GM19193 (cell line): ENCODE results near the gene EFNA5.

Experiments used
- POLR2A ChIP-seq: IDR thresholded peaks from 4 replicates; pipeline ENCODE4 v1.6.1; 2011; ENCODE audit not compliant: insufficient read depth, insufficient read length; ENCODE audit errors: extremely low read depth

The EFNA5 gene

GRCh38 chr5:107665036-107665570 is 5.6 kb downstream of the EFNA5 start:
- TF ChIP-seq POLR2A, result no peak

DNA sequence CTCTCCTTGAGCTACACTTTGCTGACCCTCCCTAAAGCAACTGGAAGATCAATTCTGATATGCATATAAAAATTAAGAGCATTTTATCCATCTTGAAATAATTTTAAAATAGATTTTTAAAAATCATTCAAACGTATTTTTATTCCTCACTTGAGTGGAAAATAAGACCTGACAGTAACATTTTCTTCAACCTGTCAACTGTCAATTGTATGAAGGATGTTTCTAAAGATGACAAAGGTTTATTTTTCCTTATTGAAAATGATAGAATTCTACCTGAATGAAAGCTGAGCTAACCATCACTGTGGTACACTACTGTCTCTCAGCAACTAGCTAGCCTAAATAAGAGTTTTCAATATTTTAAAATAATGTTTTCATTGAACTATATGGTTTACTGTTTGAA is 7.0 kb downstream of the EFNA5 start:
- no peak for TF ChIP-seq POLR2A

DNA sequence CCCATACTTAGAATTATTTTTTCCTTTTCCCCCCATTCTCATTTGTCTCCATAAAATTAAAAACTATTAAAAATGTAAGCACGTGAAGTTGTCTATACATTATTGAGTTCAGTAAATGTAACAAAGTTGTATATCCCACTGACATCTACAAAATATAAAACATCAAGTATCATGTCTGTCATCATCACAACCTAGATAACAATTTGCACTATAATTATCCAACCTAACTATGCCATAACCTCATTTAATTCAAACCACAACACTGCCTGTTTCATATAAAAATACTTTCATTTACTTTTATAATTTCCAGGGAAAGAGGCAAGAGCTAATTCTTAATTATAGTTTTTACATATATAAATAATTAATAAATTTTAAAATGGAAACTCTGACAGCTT is 9.1 kb downstream of the EFNA5 start:
- TF ChIP-seq POLR2A, result no peak

DNA sequence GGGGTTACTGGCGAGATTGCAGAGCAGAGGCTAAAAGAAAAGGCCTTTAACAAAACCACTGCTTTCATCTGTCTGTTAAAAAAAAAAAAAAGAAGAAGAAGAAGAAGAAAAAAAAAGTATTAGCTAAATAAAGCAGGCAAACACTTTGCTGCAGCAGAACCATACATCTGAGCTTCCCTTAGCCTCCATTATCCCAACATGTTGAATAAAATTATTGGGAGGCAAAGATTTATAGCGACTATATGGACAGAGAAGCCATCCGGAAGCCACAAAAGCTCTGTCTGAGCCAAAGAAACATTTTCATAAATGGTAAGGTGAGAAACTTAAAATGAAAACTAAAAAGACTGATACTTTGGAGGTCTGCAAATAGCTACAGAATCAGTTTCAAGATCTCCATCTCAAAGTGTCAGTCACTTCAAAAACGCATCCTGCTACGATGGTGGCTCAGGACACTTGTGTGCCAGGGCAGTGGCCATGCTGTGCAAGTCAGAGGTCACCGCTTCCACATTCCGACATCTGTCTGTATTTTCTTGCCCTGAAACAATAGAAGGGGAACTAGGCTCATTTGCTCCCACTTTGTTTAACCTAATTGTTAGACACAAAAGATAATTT is 9.6 kb downstream of the EFNA5 start:
- TF ChIP-seq POLR2A, result no peak

DNA sequence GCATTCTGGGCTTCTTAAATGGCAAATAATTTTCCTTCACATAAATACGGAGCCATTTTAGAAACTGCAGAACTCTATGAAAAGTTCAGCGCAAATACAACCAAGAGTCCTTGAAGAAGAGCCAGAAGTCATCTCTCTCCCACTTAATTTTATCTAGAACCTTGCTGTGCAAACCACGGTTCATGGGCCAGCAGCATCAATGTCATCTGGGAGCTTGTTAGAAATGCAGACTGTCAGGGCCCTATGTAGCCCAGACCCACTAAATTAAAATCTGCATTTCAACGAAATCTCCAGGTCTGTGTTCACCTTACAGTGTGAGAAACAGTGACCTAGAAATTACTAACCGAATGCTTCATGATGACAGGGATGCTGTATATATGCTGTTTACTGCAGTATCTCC is 12.2 kb downstream of the EFNA5 start:
- TF ChIP-seq POLR2A, result no peak

DNA sequence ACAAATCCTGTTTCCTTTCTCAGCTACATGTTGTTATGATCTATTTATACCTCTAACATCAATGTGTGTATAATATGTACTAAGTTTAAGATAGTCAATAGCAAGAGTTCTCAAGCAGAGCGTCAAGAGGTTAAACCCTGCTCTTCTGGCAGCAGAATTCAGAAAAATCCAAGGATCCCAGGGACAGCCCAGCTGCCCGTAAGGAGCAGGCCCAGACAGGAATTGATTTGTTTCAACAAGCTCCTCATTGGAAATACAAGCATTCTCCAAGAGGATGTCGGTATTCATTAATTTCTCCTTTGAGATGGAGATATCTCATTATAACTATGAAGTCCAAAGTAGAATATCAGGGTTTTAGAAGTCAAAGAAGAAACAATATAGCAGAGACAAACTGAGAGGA is 14.9 kb downstream of the EFNA5 start:
- no peak for TF ChIP-seq POLR2A

DNA sequence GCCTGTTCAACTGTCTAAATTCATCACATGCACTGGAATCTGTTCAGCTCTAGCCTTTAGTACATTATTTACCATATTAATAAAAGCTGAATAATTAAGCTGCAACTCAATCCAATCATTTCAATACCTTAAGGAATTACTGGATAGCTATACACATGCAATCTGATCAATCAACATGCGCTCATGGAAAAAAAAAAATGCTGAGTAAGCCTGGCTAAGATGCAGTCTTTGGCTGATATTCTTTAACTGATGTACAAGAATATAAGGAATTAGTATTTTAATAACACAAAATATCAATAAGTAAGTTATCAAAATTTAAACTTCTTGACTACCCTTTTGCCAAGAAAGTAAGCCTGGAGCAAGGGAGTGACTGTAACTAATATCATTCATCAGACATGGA is 15.9 kb downstream of the EFNA5 start:
- no peak for TF ChIP-seq POLR2A

GRCh38 chr5:107653685-107654084 is 17.1 kb downstream of the EFNA5 start:
- TF ChIP-seq POLR2A, result no peak

GRCh38 chr5:107652839-107653607 is 17.7 kb downstream of the EFNA5 start:
- TF ChIP-seq POLR2A, result no peak

GRCh38 chr5:107652408-107652807 is 18.3 kb downstream of the EFNA5 start:
- no peak for TF ChIP-seq POLR2A

DNA sequence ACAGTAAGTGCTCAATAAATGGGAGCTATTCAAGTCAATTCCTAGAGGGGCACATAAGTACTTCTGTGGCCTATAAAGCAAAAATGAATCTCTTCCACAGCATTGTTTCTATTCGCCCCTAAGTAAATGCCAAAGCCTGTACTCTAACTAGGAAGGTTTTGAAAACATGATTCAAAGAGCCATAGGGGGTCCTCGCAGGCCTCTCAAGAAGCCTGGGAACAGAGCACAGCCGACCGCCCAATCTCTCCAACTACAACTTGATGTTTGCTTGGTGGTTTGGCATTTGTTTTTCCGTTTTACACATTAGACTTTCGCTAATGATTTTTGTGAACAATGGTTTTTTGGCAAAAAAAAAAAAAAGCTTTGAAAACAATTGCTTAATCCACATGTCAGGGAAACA is 19.4 kb downstream of the EFNA5 start:
- TF ChIP-seq POLR2A, result no peak

DNA sequence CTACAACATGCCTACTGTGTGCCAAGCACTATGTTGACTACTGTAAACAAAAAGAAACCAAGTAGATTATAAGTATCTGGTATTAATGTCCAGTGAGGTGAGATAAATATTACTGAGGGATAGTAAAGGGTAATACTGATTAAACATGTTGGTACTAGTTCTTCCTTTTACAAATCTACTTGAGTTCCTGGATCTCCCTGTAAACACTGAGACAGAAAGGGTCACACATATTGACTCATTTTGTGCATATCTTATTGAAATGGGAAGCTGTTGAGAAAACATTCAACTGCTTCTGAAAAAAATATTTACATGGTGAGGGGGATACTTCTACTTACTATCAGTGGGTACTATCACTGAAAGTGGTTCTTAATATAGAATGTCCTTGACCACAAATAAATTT is 24.3 kb downstream of the EFNA5 start:
- no peak for TF ChIP-seq POLR2A

DNA sequence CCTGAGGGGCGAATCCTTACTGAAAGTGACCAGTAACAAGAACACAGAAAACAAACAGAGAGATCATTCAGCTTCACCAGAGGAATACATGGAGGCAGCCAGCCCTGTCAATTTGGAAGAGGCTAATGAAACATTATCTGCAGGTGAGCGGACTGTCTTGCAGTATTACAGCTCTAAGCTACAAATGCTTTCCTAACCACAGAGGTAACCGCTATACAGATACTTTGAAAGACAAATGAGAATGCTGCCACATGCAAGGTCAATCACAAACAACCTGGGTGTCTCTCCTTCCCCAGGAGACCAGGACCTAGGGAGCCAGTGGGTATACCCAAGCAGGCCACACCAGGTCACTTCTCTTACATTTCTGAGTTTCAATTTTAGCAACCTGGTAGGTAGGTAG is 30.2 kb downstream of the EFNA5 start:
- TF ChIP-seq POLR2A, result no peak

GRCh38 chr5:107639990-107640389 is 30.7 kb downstream of the EFNA5 start:
- no peak for TF ChIP-seq POLR2A

DNA sequence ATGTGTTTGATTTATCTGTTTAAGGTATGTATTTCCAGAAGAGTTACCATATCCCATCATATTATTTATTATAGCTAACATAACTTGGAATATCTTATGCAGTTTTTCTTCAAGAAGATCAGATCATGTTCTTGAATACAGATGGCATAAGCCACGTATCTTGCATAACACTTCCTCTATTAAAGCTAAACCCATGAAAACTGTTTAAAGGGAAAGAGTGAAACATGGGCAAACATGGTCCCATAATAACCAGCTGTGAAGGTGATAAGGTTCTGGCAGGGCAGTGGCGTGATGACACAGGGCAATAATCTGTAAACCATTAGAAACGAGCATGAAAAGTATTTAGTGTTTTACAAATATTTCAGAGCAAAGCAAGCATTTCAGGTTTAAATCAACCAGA is 34.2 kb downstream of the EFNA5 start:
- TF ChIP-seq POLR2A, result no peak

DNA sequence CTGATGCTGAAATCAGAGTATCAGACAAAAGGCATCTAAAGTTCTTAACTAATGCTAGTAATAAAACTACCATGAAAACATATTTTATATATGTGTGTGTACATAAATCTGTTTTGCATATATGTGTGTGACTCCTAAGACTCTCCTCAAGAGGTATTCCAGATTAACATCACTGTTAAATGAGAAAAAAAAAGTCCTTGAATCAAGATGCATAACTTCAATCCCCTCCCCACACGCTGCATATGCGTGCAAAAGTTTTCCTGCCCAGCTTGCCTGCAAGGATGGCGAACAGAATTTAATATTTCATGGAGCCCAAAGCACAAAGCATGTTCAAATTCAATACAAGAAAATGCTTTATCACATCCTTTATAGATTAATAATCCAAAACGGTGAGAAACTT is 34.7 kb downstream of the EFNA5 start:
- TF ChIP-seq POLR2A, result no peak

DNA sequence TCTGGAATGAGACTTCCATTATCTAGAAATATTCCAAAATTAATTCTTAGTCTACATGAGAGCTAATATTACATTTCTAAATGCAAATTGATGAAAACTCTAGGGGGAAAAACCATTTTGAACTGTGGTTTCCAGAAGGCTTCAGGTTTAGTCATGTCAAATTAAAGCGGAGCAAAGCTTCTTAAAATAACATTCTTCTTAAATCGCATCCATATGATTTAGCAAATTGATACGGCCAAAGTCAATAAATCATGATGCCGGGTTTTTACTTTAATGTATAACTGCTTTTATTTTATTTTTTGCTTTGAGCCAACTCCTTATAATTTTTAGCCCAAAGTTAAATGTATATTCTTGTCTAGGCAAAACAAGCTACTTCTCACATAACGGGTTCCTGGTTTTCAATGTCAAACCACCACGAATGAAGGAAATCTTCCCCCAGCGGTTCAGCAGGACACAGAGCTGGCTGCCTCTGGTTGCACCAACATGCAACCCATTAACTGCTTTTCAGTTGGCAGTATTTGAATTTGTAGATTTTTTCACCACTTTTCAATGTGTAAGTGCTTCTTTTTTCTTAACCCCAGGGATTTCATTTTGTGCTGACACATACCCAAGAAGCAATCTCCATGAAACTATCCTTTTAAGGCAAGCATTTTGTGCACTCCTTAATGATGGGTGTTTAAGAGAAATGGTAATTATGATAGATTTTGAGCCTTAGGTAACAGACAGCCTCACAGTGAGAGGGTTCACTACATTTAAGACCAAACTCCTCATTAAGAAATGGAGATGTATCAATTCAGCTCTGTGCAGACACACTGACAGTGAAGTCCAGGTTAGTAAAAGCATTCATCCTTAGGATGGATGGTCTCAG is 35.5 kb downstream of the EFNA5 start:
- TF ChIP-seq POLR2A, result no peak
